ENCODE results near the gene CRTAC1. TPM values are rescaled to one million over a fixed set of nuclear protein-coding genes. Genes with fewer than 3 reads are reported as not detected.
"Not testable (repeated sequence)": the region's sequence is repeated elsewhere in the genome, so short reads cannot be mapped to it uniquely, and the experiment has no call there.

The CRTAC1 gene
- total RNA-seq, 4 donors from 2014 or later = 0.48 to 1.1 (median 1.0) TPM

DNA sequence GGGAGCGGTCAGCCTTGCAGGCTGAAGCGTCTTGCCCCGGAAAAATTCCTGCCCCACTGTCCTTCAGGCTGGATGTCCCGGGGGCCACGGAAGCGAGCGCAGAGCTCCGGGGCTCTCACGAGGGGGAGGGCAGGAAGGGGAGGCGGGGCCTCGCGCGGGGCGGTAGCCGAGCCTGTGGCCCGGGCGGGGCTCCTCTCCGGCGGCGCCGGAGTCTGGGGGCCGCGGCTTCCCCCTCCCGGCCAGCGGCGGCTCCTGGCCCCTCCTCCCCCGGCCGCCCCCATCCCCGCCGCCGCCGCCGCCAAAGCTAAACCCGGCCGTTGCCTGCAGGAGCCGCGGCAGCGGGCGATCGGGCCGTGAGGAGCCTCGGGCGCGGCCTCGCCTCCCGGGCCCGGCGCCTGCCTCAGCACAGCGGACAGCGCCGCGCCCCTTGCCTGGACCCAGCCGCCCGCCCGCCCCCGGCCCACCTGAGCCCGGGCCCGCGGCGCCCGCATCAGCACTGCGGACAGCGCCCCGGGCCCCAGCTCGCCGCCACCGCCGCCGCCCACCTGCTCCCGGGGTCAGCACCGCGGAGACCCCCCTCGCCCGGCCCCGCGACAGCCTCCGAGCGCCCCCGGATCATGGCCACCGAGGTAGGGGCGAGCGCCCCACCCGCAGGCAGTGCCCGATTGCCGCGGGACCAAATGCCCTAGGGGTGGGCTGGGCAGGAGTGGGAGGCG is 180.6 kb downstream of the CRTAC1 start, which contains the start of gene GOLGA7B:
TSS of gene GOLGA7B (plus strand) at position 157 of the 716 bp plus-strand sequence. CDS start at position 618, 461 bp downstream.
- ATAC-seq (ENCODE audit: low FRiP score) = peak; percentile 69
- TF ChIP-seq, protein P1, sequence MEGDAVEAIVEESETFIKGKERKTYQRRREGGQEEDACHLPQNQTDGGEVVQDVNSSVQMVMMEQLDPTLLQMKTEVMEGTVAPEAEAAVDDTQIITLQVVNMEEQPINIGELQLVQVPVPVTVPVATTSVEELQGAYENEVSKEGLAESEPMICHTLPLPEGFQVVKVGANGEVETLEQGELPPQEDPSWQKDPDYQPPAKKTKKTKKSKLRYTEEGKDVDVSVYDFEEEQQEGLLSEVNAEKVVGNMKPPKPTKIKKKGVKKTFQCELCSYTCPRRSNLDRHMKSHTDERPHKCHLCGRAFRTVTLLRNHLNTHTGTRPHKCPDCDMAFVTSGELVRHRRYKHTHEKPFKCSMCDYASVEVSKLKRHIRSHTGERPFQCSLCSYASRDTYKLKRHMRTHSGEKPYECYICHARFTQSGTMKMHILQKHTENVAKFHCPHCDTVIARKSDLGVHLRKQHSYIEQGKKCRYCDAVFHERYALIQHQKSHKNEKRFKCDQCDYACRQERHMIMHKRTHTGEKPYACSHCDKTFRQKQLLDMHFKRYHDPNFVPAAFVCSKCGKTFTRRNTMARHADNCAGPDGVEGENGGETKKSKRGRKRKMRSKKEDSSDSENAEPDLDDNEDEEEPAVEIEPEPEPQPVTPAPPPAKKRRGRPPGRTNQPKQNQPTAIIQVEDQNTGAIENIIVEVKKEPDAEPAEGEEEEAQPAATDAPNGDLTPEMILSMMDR (IDR thresholded peaks at IDR 0.05) = no peak
- DNase-seq (ENCODE audit: low spot score) = no peak

DNA sequence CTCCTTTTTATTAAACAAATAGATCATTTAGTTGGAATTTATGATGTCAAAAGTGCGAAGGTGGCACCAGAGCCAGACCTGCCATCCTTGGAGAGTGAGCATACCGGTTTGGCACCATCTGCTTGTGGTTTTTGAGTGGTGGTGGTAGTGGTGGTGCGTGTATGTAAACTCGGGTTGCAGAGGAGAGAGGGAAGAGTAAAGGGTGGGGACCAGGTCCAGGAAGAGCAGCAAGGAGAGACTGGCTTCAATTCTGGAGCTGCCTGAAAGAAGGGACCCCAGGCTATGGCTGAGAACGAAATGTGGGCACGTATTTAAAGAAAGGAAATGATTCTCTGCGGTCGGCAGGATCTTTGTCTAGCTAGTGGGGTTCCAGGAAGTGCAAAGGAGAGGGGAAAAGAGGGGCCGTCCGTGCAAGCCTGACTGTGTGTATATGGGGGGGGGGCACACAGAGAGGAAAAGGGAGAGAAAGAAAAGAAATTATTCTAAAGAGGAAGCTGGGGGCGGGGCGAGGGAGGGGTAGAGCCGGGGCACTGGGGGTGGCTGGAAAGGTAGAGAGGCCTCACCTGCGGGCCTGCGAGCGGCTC is 181.2 kb downstream of the CRTAC1 start:
- TF ChIP-seq, protein P1 (IDR thresholded peaks at IDR 0.05) = no peak
- no peak for ATAC-seq (ENCODE audit: low FRiP score)
- no peak for DNase-seq (ENCODE audit: low spot score)

DNA sequence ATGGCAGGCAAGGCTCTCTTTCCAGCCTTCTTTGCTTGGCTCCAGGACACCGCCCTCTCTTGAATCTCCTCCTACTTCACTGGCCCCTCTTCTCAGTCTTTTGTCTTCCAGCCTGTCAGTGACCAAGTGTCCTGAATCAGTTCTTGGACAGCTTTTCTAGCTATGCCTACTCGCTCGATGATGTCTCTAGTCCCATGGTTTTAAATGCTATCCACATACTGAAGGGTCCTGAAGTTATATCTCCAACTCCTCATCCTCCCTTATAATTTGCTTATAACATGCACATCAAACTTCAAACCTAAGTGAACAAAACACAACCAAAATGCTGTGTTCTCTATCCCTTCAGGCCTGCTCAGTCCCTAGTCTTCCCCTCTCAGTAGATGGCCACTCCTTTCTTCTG is 185.7 kb downstream of the CRTAC1 start:
- no peak for ATAC-seq (ENCODE audit: low FRiP score)
- TF ChIP-seq, protein P1 (IDR thresholded peaks at IDR 0.05) = no peak

DNA sequence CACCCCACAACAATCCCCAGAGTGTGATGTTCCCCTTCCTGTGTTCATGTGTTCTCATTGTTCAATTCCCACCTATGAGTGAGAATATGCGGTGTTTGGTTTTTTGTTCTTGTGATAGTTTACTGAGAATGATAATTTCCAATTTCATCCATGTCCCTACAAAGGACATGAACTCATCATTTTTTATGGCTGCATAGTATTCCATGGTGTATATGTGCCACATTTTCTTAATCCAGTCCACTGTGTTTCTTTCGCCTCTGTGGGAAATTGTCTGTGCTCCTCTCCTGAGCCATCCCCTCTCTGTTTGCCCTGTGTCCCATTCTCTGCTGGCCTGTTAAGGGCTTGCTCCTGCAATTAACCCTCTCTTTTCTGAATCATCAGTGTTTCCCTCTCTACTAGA is 186.4 kb downstream of the CRTAC1 start:
- DNase-seq (ENCODE audit: low spot score); ATAC-seq (ENCODE audit: low FRiP score): not testable (repeated sequence)

More for the DNA sequence above, 185.7 kb downstream of the CRTAC1 start:
- no peak for DNase-seq (ENCODE audit: low spot score)

- no peak for DNase-seq (ENCODE audit: low spot score)
- TF ChIP-seq, protein P1 (IDR thresholded peaks at IDR 0.05) = no peak
- ATAC-seq (ENCODE audit: low FRiP score) = no peak
These were observed 187.1 kb downstream of the CRTAC1 start for GRCh38 chr10:97843281-97843671.

DNA sequence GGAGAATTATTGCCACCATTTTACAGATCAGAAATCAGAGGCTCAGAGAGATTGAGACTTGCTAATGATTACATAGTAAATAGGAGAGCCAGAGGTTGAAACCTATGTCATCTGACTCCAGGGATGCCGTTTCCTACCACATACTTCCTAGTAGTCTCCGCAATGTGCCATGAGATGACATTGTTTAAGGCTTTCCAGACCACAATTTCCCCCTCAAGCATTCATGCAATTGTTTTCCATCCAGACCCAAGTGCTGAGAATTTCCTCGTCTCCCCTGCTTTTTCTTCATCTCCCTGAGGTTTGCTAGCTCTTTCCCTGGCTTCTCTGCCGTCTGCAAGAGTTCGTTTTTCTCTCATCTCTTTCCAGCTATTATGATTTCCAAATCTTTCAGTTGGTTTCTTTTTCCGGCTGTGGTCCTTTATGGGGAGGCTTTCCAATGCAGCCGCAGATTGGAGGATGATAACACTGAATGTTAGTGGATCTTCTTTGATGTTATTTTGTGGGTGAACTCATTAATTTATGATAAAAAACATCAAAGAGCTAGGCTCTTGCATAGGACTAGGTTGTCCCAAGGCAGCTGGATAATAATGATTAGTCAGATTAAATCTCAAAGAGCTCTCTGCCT is 187.7 kb downstream of the CRTAC1 start:
- TF ChIP-seq, protein P1 (IDR thresholded peaks at IDR 0.05) = no peak
- DNase-seq (ENCODE audit: low spot score) = no peak
- no peak for ATAC-seq (ENCODE audit: low FRiP score)

DNA sequence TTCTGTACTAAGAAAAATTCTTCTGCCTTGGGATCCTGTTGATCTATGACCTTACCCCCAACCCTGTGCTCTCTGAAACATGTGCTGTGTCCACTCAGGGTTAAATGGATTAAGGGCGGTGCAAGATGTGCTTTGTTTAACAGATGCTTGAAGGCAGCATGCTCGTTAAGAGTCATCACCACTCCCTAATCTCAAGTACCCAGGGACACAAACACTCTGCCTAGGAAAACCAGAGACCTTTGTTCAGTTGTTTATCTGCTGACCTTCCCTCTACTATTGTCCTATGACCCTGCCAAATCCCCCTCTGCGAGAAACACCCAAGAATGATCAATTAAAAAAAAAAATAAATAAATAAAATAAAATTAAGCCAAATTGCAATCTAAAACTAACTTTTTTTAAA is 188.3 kb downstream of the CRTAC1 start:
- not testable (repeated sequence) for ATAC-seq (ENCODE audit: low FRiP score); DNase-seq (ENCODE audit: low spot score)

DNA sequence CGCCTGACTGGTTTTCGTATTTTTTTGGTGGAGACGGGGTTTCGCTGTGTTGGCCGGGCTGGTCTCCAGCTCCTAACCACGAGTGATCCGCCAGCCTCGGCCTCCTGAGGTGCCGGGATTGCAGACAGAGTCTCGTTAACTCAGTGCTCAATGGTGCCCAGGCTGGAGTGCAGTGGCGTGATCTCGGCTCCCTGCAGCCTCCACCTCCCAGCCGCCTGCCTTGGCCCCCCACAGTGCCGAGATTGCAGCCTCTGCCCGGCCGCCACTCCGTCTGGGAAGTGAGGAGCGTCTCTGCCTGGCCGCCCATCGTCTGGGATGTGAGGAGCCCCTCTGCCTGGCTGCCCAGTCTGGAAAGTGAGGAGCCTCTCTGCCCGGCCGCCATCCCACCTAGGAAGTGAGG is 189.3 kb downstream of the CRTAC1 start:
- not testable (repeated sequence) for ATAC-seq (ENCODE audit: low FRiP score); DNase-seq (ENCODE audit: low spot score)
